Caki2 (cell line): ENCODE measurements around the gene DLX3. TPM values are rescaled to one million over a fixed set of nuclear protein-coding genes. Genes with fewer than 3 reads are reported as not detected.

Experiments
- DNase-seq: peaks from one replicate; pipeline ENCODE4 v3.0.0-alpha.2; 2015; ENCODE audit warnings: low read depth
- in situ Hi-C: cut with HindIII; loops from 2 replicates; pipeline ENCODE4 v1.10.0; 2016; ENCODE audit warnings: low sequenced_read_pairs, low pct_unique_long_range_greater_than_20kb, mixed read lengths
- total RNA-seq: library from RNA; depleted of rRNA; stranded (reverse); fragments of >200 nt; shearing (Covaris generic); gene quantifications from 2 replicates; pipeline ENCODE4 v1.2.3, GENCODE V29; 2014; ENCODE audit warnings: low replicate concordance; rRNA removed

DLX3 gene
- total RNA-seq, 1 experiment from 2014 or later, result not detected

- no peak for DNase-seq
- in situ Hi-C loops, result no loop called here
Observed at GRCh38 chr17:49951362-49952082, 43.5 kb downstream of the DLX3 start.

GRCh38 chr17:49949634-49950033 lies 45.4 kb downstream of the DLX3 start:
- in situ Hi-C loops, result no loop called here

GRCh38 chr17:49946964-49947584 lies 48.0 kb downstream of the DLX3 start:
- in situ Hi-C loops, result no loop called here
- no peak for DNase-seq

More at GRCh38 chr17:49949634-49950033, 45.4 kb downstream of the DLX3 start:
- no peak for DNase-seq

- DNase-seq, result no peak
- in situ Hi-C loops, result no loop called here
Observed at GRCh38 chr17:49946208-49946607, 48.8 kb downstream of the DLX3 start.

GRCh38 chr17:49944273-49944870 lies 50.7 kb downstream of the DLX3 start:
- no peak for DNase-seq
- in situ Hi-C loops, result no loop called here

- in situ Hi-C loops, result no loop called here
- no peak for DNase-seq
Observed at GRCh38 chr17:49942947-49943346, 52.1 kb downstream of the DLX3 start.

GRCh38 chr17:49941427-49941826 lies 53.6 kb downstream of the DLX3 start:
- no peak for DNase-seq
- in situ Hi-C loops, result no loop called here

Other genes starting within 250 kb of the DLX3 start
- 0.06 and 0.44 TPM in 2 replicates for gene FAM117A, start 231.1 kb downstream of the DLX3 start, total RNA-seq
- gene KAT7, start 206.5 kb downstream of the DLX3 start, total RNA-seq, result 26.7 and 37.4 TPM in 2 replicates
- not detected in 2 replicates for gene TAC4, start 147.2 kb downstream of the DLX3 start, total RNA-seq
- gene DLX4, start 26.0 kb downstream of the DLX3 start, total RNA-seq, result 0.52 TPM in 1 of 2 replicates, not detected in the other
- gene ITGA3, start 60.9 kb upstream of the DLX3 start, total RNA-seq, result 419 and 501 TPM in 2 replicates
- gene PDK2, start 100.1 kb upstream of the DLX3 start, total RNA-seq, result 17.8 and 58.4 TPM in 2 replicates
- gene SAMD14, start 134.9 kb upstream of the DLX3 start, total RNA-seq, result 0.07 and 0.26 TPM in 2 replicates
- gene PPP1R9B, start 155.5 kb upstream of the DLX3 start, total RNA-seq, result 31.5 and 34.7 TPM in 2 replicates
- gene SGCA, start 170.8 kb upstream of the DLX3 start, total RNA-seq, result not detected in 2 replicates
- gene COL1A1, start 206.4 kb upstream of the DLX3 start, total RNA-seq, result 4.6 and 25.0 TPM in 2 replicates